ENCODE results near the gene WNT3. TPM values are rescaled to one million over a fixed set of nuclear protein-coding genes. Genes with fewer than 3 reads are reported as not detected.

The WNT3 gene
- total and polyA plus RNA-seq, 2 of the 8 experiments (the other 6 are each of a cell fraction or from before 2014, with no cell fraction given) = 0.56 to 2.0 TPM

DNA sequence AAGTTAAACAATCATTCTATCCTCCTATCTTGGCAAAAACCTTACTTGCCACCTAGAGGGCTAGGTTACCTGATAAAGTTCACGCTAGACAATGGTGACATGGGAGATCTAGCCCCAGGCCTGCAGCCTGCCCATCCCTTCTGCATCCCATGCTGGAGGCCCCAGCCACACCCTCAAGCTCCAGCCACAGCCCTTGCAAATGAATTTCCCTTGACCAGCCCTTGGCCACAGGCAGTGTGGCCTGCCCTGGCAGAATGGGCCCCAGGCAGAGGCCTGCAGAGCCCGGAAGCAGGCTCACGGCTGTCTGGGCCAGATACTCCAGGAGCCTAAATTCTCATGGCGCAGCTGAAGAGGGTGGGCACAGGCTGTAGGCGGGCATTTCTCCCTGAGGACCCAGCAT lies 14.9 kb downstream of the WNT3 start:
- no peak overlapping the region for H2AFZ ChIP-seq (ENCODE audit: low read length)
- H3K79me2 ChIP-seq (ENCODE audit: control insufficient read depth in 1 of 2, insufficient read depth in 2 of 2, low read length in 2 of 2) = no peaks in the 10 kb centered on the region
- no peak overlapping the region for H3K23ac ChIP-seq (ENCODE audit: insufficient read length)
- H4K8ac ChIP-seq (ENCODE audit: extremely low read depth, insufficient read depth, low read length) = no peak overlapping the region
- no peaks in the 10 kb centered on the region for H3K4me1 ChIP-seq (replicated peaks in 1 of 4; ENCODE audit: control insufficient read depth in 3 of 4, insufficient read depth in 4 of 4, low read length in 3 of 4)
- 98% methylated on average over 5 of the region's 5 CpGs; no CpG with 5 or more reads in 1 of the 2 experiments for WGBS, 2 experiments (ENCODE audit: extremely low coverage in 1 of 2, insufficient coverage in 1 of 2, insufficient read length in 1 of 2, insufficient replicate concordance in 2 of 2, low coverage in 1 of 2, low lambda C conversion rate in 2 of 2, missing lambda C conversion rate in 1 of 2)
- H3K9ac ChIP-seq (replicated peaks in 1 of 4; ENCODE audit: extremely low read depth in 1 of 4, low read depth in 3 of 4, low read length in 3 of 4) = no peak overlapping the region
- H3K4me3 ChIP-seq (ENCODE audit: extremely low read depth in 1 of 4, insufficient read depth in 2 of 4, low read depth in 3 of 4, low read length in 4 of 4) = no peak overlapping the region
- no peak overlapping the region for H4K91ac ChIP-seq (replicated peaks; ENCODE audit: insufficient read length, low read length)
- H3K4ac ChIP-seq (replicated peaks; ENCODE audit: insufficient read length, low read depth, low read length) = no peak overlapping the region
- H2BK12ac ChIP-seq (ENCODE audit: low read depth, low read length) = no peak overlapping the region
- H3K9me3 ChIP-seq (ENCODE audit: insufficient read depth in 2 of 2, low read depth in 1 of 2, low read length in 1 of 2) = no peaks in the 10 kb centered on the region
- no peak overlapping the region for H2BK20ac ChIP-seq (ENCODE audit: low read length)
- H4K20me1 ChIP-seq (replicated peaks in 1 of 2; ENCODE audit: control insufficient read depth in 1 of 2, insufficient read depth in 2 of 2, low read length in 2 of 2) = no peaks in the 10 kb centered on the region
- H3K18ac ChIP-seq (ENCODE audit: extremely low read depth, low read length) = no peak overlapping the region
- no peak overlapping the region for H3K27ac ChIP-seq (ENCODE audit: low read depth, low read length)
- H2AK5ac ChIP-seq (ENCODE audit: low read depth, low read length) = no peak overlapping the region
- no peaks in the 10 kb centered on the region for H3K79me1 ChIP-seq (ENCODE audit: low read depth, low read length)
- DNase-seq (ENCODE audit: low read depth in 1 of 2, low spot score in 2 of 2) = no peak
- no peaks in the 10 kb centered on the region for H3K36me3 ChIP-seq (ENCODE audit: control insufficient read depth in 2 of 4, insufficient read depth in 4 of 4, low read length in 3 of 4)
- no peak overlapping the region for H3K4me2 ChIP-seq (ENCODE audit: insufficient read depth in 1 of 2, low read depth in 2 of 2, low read length in 2 of 2)
- no peak overlapping the region for H2BK5ac ChIP-seq (ENCODE audit: low read depth, low read length)
- ChIA-PET POLR2A (ENCODE audit: partially characterized antibody) (interaction anchor here (0.9 kb wide), 1 partner anchor 17 kb away, joined by 3 read pairs; no protein-coding TSS in a partner anchor), CTCF (ENCODE audit: partially characterized antibody) (interaction anchor here (1.0 to 2.2 kb wide), 5 partner anchors 11 to 32 kb away, joined by 3 to 6 read pairs (median 3); no protein-coding TSS in a partner anchor)
- H3K14ac ChIP-seq (ENCODE audit: insufficient read length) = no peak overlapping the region
- H3K56ac ChIP-seq (replicated peaks; ENCODE audit: insufficient read length, low read depth, low read length) = no peak overlapping the region
- H4K5ac ChIP-seq (ENCODE audit: insufficient read length, low read depth, low read length) = no peak overlapping the region
- FAIRE-seq = no peak
- no peak overlapping the region for H2BK15ac ChIP-seq (ENCODE audit: low read length)
- no peaks in the 10 kb centered on the region for H3K27me3 ChIP-seq (replicated peaks in 1 of 4; ENCODE audit: control insufficient read depth in 3 of 4, extremely low read depth in 1 of 4, insufficient read depth in 3 of 4, low read length in 3 of 4)
- H3K23me2 ChIP-seq (ENCODE audit: low read depth, low read length) = no peaks in the 10 kb centered on the region
- no peak overlapping the region for H2BK120ac ChIP-seq (replicated peaks; ENCODE audit: low read depth, low read length)
- no peak for TF ChIP-seq TBP (IDR thresholded peaks at IDR 0.05; ENCODE audit: low read depth, low read length)
- no peak for TF ChIP-seq BRCA1 (IDR thresholded peaks at IDR 0.05; ENCODE audit: low read depth, low read length)

Measured in H1 (cell line).